22Rv1 (cell line): ENCODE data around the gene SETD6.

Source experiments
- CTCF ChIP-seq: fragments of 450-650 bp; IDR thresholded peaks from 2 replicates; pipeline ENCODE4 v1.5.1; 2017; ENCODE audit warnings: mild to moderate bottlenecking
- ZFX ChIP-seq: fragments of 450-650 bp; IDR thresholded peaks from 2 replicates; pipeline ENCODE4 v1.6.1; 2017; ENCODE audit warnings: antibody characterized with exemption, borderline replicate concordance

GRCh38 chr16:58488531-58488930 lies 26.8 kb upstream of the SETD6 start:
- TF ChIP-seq CTCF (no peak), ZFX (no peak)
